HG02759 (cell line): Measurements from ENCODE around the gene KDM1A.
A peak's percentile ranks its signal among the peaks of the same experiment; 100 is the strongest.
"Not testable (repeated sequence)": the region's sequence is repeated elsewhere in the genome, so short reads cannot be mapped to it uniquely, and the experiment has no call there.

ENCODE experiments used
- ATAC-seq: cut with Tn5 transposase; IDR thresholded peaks from one replicate; pipeline ENCODE4 v1.9.1; 2021; ENCODE audit warnings: mild to moderate bottlenecking, moderate library complexity; ENCODE audit not compliant: unreplicated experiment

Gene KDM1A

DNA sequence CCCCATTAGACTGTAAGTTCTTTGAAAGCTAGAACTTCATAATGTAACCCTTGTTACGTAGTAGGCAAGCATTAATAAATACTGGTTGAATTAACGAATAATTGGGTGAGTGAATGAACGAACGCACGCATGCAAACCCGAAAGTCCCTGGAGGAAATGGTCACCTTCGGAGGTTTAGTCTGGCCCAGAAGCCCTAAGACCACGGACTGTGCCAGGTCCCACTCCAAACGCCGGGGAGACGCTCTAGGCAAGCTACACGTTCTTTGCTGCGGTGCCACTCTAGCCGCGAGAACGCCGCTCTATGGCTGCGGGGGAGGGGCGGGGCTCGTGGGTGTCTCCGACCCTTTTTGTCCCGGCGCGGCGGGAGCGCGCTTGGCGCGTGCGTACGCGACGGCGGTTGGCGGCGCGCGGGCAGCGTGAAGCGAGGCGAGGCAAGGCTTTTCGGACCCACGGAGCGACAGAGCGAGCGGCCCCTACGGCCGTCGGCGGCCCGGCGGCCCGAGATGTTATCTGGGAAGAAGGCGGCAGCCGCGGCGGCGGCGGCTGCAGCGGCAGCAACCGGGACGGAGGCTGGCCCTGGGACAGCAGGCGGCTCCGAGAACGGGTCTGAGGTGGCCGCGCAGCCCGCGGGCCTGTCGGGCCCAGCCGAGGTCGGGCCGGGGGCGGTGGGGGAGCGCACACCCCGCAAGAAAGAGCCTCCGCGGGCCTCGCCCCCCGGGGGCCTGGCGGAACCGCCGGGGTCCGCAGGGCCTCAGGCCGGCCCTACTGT is at the start of gene KDM1A:
TSS of gene KDM1A (plus strand) at position 375 of the 769 bp plus-strand sequence. CDS start at position 504, 129 bp downstream.
- peak; percentile 92 for ATAC-seq

DNA sequence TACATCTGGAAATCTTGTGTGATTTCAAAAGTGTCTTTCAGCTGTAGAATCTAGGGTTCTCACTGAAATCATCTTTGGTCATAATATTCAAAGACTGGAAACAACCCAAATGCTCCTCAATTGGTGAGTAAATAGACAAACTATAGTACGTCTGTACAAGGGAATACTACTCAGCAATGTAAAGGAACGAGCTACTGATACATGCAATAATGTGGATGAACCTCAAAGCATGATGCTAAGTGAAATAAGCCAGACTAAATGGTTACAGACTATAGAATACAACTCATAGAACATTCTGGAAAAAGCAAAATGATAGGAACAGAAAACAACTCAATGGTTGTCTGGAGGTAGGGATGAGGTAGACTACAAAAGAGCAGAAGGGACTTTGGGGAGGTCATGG is 49.2 kb upstream of the KDM1A start:
- ATAC-seq, result no peak

- ATAC-seq, result no peak
Observed at GRCh38 chr1:22971161-22971560, 48.1 kb upstream of the KDM1A start.

DNA sequence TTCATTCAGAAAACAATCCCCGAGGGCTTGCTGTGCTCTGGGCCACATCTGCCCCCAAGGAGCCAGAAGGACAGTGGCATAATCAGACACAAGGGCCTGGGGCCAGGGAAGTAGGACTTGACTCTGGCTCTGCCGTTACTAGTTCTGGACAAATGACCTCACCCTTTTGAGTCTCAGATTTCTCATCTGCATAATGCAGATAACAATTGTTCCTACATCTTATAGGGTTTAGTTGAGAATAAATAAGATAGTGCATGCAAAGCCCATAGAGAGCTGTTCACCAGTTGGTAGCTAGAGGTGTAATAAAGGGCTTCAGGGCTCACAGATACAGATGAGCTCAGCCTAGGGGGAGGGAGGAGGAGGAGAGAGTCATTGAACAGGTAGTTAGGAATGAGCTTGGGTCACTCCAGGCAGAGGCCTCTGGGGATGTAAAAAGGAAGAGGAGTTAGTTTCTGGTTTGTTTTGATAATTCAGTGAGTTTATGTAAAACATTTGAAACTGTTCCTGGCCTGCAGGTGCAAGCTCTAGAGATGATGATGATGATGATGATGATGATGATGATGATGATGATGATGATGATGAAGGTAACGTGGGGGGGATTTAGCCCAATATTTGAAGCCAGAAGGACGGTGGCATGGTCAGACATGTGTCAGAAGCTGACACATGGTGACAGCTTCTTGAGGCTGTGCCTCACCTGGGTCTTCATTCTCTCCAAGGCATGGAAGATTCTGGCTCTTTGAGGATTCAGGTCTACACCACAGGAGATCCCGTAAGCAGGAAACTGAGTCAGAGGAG is 47.5 kb upstream of the KDM1A start:
- ATAC-seq, result no peak

DNA sequence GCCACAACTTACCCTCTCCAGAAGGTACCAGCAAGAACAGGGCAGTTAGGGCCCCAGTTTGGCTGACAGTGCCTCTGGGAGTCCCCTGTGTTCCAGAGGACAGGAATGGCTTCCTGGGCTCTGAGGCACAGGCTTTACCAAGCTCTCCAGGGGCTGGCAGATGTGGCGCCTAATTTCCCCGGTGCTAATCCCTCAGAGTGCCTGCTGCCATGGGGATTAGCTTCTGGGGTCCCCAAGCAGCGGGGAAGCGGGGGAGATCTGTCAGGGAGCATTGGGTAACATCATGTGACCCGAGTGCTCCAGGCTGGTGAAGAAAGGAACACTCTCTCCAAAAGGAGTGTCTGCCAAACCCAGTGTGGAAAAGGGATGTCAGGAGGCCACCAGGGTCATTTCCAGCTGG is 46.5 kb upstream of the KDM1A start, which contains the start of gene LACTBL1:
TSS of gene LACTBL1 (minus strand) at position 107 of the 400 bp plus-strand sequence. CDS start 550 bp downstream, outside the sequence.
- ATAC-seq, result no peak

DNA sequence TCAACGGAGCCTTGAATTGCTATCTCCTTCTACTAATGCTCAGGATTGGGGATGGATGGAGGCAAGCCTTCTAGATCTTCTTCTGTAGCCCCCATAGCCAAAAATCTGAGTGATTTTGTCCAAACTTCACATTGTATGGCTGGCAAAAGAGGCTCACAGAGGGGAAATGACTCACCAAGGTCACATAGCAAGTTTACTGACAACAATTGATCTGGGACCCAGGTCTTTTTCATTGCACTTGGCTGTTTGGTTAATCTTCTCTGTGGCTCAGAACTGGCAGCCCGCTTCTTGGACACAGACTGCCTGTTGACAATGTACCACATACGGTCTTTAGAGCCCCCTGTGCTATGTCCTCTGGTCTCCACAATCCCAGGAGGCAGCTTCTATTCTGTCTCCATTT is 43.6 kb upstream of the KDM1A start:
- ATAC-seq, result no peak

DNA sequence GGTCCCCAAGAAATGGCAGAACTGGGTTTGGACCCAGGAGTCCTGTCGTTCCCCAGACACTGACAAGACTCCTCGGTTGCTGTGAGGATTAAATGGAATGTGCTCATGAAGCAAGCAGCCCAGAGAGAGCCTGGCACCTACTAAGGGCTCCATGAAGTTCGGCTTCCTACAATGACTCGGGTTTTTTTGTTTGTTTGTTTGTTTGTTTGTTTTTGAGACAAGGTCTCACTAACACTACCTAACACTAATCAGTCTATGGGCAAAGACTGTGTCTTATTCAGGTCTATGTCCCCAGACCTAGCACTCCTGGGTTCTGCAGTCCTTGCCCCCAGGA is 43.2 kb upstream of the KDM1A start:
- no peak for ATAC-seq

GRCh38 chr1:22976461-22977243 is 42.6 kb upstream of the KDM1A start:
- peak; percentile 52 for ATAC-seq

DNA sequence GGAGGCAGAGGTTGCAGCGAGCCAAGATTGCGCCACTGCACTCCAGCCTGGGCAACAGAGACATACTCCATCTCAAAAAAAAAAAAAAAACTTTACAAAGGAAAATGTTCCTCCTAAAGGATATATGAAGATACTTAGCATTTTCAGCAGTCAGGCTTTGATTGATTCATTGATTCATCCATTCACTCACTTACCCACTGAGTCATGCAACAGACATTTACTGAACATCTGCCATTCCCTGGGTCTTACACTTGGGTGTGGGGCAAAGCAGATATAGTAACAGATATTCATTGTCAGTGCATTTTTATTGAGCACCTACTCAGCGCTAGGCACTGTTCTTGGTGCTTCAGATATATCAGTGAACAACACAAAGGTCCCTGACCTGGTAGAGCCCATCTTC is 41.0 kb upstream of the KDM1A start:
- no peak for ATAC-seq

DNA sequence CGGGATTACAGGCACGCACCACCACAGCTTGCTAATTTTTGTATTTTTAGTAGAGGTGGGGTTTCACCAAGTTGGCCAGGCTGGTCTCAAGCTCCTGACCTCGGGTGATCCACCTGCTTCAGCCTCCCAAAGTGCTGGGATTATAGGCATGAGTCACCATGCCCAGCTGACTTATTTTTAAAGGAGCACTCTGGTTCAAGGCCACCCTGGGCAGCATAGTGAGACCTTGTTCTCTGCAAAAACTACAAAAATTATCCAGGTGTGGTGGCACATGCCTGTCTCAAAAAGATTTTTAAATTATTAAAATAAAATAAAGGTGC is 38.8 kb upstream of the KDM1A start:
- not testable (repeated sequence) for ATAC-seq

- ATAC-seq, result no peak
Observed at GRCh38 chr1:22983944-22984343, 35.3 kb upstream of the KDM1A start.

GRCh38 chr1:22992384-22992783 is 26.9 kb upstream of the KDM1A start:
- not testable (repeated sequence) for ATAC-seq

- ATAC-seq, result not testable (repeated sequence)
Observed at GRCh38 chr1:22993220-22993795, 26.0 kb upstream of the KDM1A start.

DNA sequence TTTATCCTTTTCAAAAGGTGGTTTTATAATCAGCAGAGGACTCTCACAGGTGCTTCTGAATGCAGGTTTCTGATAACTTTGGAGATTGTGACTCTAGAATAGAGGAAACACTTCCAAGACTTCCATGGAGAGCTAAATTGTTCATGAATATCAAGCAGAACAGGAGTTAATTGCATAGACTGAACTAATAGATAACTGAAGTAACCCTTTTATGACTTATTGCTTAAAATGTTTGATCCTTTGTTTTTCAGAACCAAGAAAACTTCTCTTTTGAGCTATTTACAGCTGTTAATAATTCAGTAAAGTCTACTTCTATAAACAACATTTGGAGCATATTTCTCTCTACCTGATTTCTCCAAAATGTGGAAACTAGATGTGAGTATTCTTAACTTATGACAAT is 23.5 kb upstream of the KDM1A start:
- ATAC-seq, result no peak

GRCh38 chr1:22997528-22997927 is 21.7 kb upstream of the KDM1A start:
- ATAC-seq, result not testable (repeated sequence)

DNA sequence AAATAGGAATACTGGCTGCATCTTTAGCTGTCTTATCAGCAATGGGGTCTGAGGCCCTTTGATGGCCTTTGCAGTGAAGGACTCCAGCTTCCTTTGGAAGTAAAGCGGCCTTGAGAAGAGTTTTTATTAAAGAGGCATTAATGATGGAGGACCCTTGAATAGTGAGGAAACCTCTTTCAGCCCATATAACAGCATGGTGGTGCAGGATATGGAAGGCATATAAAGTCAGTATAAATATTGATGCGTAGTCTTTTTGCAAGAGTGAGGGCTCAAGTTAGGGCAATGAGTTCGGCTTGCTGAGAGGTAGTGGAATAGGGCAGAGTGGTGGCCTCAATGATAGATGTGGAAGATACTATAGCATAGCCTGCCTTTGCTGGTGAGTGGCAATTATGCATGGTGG is 19.1 kb upstream of the KDM1A start:
- not testable (repeated sequence) for ATAC-seq

GRCh38 chr1:23002218-23002617 is 17.1 kb upstream of the KDM1A start:
- ATAC-seq, result not testable (repeated sequence)

DNA sequence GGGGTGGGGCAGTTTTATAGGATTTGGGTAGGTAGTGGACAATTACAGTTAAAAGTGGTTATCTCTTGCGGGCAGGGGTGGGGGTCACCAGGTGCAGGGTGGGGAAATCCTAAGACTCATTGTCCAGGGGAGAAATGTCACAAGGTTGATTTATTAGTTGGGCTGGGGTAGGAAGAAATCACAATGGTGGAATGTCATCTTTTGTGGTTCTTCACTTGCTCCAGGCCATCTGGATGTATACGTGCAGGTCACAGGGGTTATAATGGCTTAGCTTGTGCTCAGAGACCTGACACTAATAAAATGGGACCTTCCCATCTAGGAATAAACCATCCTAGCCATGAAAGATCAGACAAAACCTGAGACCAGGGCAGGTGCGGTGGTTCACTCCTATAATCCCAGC is 15.2 kb upstream of the KDM1A start:
- no peak for ATAC-seq

DNA sequence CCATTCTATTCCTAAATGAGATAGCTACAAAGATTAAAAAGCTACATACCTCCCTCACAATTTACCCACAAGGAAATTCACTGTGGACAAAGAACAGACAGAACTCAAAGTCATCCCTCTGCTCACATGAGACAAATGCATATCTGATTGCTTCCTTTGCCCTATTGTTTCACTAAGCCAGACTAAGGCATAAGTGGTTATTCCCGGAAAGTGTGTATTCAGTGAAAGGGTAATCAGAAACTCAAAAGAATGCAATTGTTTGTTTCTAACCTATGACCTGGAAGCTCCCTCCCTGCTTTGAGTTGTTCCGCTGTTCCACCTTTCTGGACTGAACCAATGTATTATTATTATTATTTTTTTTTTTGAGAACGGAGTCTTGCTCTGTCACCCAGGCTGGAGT is 14.5 kb upstream of the KDM1A start:
- ATAC-seq, result not testable (repeated sequence)

- ATAC-seq, result no peak
Observed at GRCh38 chr1:23007106-23007505, 12.2 kb upstream of the KDM1A start.

- ATAC-seq, result no peak
Observed at GRCh38 chr1:23008901-23009300, 10.4 kb upstream of the KDM1A start.
